KOPT-K1 (cell line): ENCODE data around the gene ACAP3.
A peak's percentile ranks its signal among the peaks of the same experiment; 100 is the strongest.

Experiments
- H3K27ac ChIP-seq: fragments of 200-600 bp; sonication (generic); 2 replicates; pipeline ENCODE4 v1.5.1; 2016; ENCODE audit warnings: antibody characterized with exemption, mild to moderate bottlenecking, low read depth, low read length; ENCODE audit not compliant: poor library complexity, severe bottlenecking
- H3K36me3 ChIP-seq: fragments of 200-600 bp; sonication (generic); 2 replicates; pipeline ENCODE4 v1.5.1; 2017; ENCODE audit warnings: antibody characterized with exemption, mild to moderate bottlenecking, low read length, moderate library complexity; ENCODE audit not compliant: insufficient read depth
- H3K9me3 ChIP-seq: fragments of 200-600 bp; sonication (generic); 2 replicates; pipeline ENCODE4 v1.5.1; 2017; ENCODE audit warnings: antibody characterized with exemption, low read length, mild to moderate bottlenecking; ENCODE audit not compliant: insufficient read depth, poor library complexity, severe bottlenecking

ACAP3 gene, protein sequence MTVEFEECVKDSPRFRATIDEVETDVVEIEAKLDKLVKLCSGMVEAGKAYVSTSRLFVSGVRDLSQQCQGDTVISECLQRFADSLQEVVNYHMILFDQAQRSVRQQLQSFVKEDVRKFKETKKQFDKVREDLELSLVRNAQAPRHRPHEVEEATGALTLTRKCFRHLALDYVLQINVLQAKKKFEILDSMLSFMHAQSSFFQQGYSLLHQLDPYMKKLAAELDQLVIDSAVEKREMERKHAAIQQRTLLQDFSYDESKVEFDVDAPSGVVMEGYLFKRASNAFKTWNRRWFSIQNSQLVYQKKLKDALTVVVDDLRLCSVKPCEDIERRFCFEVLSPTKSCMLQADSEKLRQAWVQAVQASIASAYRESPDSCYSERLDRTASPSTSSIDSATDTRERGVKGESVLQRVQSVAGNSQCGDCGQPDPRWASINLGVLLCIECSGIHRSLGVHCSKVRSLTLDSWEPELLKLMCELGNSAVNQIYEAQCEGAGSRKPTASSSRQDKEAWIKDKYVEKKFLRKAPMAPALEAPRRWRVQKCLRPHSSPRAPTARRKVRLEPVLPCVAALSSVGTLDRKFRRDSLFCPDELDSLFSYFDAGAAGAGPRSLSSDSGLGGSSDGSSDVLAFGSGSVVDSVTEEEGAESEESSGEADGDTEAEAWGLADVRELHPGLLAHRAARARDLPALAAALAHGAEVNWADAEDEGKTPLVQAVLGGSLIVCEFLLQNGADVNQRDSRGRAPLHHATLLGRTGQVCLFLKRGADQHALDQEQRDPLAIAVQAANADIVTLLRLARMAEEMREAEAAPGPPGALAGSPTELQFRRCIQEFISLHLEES

DNA sequence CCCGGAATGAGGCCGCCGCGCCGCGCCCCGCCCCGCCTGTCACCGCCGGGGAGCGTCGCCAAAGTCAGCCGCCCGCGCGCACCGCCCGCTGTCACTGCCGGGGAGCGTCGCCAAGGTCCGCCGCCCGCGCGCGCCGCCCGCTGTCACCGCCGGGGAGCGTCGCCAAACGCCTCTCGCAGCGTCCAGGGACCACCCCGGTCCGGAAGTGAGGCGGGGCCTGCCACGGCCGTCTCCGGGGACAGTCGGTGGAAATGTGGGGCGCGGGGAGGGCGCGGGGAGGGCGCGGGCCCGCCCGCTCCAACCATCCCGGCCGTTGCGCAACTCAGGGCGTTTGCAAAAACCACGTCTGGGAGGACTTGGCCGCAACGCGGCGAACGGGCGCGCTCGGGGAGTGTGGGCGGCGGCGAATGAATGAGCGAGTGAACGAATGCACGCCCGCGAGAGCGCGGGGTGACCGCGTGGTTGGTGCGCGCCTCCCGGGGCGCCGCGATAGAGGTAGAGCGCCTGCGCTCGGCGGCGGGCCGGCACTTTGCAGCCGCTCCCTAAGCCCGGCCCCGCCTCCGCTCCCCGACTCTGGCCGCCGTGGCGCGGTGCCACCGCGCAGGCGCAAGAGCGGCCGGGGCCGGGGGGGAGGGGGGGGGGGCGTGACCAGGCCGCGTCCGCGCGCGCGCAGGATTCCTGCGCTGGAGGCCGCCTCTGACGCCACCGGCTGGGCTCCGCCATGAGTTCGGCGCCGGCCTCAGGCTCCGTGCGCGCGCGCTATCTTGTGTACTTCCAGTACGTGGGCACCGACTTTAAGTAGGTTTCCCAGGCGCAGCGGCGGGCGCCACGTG lies at the start of gene ACAP3, which contains the start of gene PUSL1:
TSS of gene ACAP3 (minus strand) at position 8 of the 833 bp plus-strand sequence. CDS start 115 bp downstream, outside the sequence.
TSS of gene PUSL1 (plus strand) at position 675 of the 833 bp plus-strand sequence. CDS start at position 722, 47 bp downstream.
- Histone ChIP-seq H3K27ac (peak within 1 kb of the TSS; percentile 84), H3K9me3 (no peaks in the 10 kb centered on the region), H3K36me3 (peaks cover 36% of the 10 kb centered on the region)

DNA sequence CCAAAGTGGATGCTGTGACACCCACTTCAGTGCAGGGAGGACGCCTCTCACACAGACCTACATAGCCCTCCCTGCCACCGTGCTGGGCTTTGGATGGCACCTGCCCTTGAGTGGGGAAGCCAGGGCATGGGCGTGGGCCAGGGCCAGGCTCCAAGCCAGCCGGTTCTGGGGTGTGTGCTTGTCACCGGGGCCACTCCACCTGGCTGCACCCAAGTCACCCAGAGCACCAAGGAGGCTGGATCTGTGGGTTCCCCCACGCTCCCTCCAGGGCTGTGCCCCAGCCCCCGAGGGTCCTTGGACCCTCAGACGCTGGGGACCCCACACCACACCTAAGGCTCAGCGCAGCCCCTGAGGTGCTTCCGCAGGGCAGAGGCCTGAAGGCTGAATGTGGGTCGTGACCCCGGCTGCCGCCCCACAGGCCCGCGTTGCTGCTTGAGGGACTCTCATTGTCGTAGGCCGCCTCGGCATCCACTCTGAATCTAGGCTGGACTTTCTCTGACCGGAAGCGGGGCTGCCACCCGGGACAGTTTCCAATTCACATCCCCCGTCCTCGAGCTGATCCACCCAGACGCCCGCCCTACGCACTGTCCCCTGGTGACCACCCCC lies 49.2 kb upstream of the ACAP3 start:
- H3K27ac ChIP-seq, result no peak overlapping the region

DNA sequence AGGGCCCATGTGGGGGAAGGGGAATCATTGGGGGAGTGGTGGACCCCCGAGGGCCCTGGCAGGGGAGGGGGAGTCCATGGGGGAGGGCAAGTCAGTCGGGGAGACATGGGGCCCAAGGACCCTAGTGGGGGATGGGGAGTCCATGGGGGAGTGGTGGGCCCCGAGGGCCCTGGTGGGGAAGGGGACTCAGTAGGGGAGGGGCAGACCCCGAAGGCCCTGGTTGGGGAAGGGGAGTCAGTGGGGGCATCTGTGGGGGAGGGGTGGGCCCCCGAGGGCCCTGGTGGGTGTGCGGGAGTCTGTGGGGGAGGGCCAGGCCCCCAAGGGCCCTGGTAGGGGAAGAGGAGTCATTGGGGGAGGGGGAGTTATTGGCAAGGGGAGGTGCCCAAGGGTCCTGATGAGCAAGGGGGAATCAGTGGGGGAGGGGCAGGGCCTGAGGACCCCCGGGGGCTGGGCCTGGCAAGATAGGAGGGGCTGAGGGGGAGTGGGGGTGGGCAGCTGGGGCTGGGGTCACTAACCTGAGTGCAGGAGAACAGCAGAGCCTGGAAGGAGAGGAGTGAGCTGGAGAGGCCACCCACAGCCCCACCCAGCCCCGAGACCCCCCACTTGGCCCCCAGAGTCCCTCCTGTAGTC lies 48.6 kb upstream of the ACAP3 start:
- Histone ChIP-seq H3K9me3 (no peaks in the 10 kb centered on the region), H3K27ac (no peak overlapping the region), H3K36me3 (no peaks in the 10 kb centered on the region)

More for the DNA sequence above, 49.2 kb upstream of the ACAP3 start:
- no peaks in the 10 kb centered on the region for H3K9me3 ChIP-seq
- no peaks in the 10 kb centered on the region for H3K36me3 ChIP-seq

DNA sequence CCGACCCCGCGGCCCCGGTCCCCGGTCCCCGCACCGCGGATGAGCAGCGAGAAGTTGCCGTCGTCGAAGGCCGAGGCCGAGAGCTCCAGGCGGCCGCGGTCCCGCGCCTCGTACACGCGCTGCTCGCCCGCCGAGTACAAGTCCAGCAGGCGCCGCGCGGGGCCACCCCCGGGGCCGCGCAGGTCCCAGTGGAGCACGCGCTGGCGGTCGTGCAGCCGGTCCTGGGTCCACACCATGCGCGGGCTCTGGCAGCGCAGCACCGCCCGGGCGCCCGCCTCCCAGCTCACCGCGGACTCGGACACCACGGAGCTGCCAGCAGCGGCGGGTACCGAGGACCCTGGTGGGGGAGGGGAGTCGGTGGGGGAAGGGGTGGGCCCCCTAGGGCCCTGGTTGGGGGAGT lies 47.7 kb upstream of the ACAP3 start:
- H3K27ac ChIP-seq, result no peak overlapping the region
- no peaks in the 10 kb centered on the region for H3K36me3 ChIP-seq
- H3K9me3 ChIP-seq, result no peaks in the 10 kb centered on the region

DNA sequence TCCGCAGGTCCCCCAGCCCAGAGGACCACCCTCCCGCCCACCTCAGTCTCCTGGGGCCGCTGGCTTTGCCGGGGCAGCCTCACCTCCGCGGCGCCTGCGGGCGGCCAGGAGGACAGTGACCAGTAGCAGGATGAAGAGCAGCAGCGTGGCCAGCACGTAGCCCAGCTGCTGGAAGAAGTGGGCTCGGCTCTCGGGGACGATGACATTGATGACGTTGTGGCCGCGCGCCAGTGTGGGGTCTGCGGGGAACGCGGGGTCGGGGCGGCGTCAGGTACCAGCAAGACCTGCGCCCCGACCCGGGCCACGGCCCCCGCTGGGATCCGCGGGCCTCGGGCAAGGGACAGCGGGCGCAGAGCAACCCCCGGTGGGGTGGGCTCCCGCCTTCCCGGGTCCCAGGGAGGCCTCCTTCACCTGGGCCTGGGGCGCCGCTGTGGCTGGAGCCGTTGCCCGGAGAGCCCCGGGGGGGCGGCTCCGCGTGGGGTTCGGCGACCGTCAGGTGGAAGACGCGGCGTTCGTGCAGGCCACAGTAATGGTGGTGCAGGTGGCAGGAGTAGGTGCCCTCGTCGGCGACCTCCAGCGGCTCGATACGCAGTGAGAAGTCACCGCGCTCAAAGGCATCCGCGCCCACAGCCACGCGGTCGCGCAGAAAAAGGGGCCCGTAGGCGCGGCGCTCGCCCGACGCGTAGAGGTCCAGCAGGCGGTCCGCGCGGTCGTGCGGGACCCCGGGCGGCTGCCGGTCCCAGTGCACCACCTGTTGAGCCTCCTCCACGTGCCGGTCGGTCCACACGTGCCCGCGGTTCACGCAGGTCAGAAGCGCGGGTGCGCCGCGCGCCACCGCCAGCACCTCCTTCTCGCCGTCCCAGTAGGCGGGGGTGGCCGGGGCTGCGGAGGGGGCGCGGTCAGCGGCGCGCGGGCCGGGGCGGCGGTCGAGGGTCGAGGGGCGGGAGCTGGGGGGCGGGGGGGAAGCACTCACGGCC lies 46.8 kb upstream of the ACAP3 start:
- Histone ChIP-seq H3K36me3 (no peaks in the 10 kb centered on the region), H3K9me3 (no peaks in the 10 kb centered on the region), H3K27ac (no peak overlapping the region)

DNA sequence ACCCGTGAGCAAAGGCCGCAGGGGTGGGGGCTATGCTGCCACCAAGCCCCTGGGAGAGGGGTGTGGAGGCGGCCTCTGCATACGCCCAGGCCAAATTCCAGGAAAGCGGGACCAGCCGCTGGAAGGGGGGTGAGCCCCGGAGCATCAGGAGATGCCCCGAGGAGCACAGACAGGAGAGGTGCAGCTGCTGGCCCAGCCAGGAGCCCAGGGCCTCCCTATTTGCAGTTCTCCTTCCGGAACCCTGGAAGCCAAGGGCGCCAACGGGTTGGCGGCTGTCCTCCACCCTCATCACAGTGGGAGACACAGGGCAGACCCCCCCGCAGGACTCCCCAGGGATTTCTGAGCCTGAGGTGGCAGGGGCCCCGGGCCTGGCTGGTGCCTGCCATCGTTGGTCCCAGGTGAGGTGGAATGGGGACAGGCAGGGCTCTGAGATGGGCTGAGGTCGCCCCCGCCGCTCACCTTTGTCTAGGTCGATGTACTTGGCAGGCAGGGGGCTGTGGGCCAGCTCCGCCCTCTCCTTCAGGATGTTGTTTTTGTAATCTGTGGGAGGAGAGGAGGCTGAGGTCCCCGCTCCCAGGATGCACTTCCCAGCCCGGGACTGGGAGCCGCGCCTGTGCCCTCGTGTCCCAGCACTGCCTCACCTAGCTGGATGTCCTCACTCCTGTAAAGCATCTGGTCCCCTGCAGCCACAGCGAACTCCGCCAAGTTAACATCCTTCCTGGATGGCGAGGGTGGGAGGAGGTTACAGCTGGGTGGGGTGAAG lies 45.8 kb upstream of the ACAP3 start:
- no peak overlapping the region for H3K27ac ChIP-seq
- H3K9me3 ChIP-seq, result no peaks in the 10 kb centered on the region
- no peaks in the 10 kb centered on the region for H3K36me3 ChIP-seq

DNA sequence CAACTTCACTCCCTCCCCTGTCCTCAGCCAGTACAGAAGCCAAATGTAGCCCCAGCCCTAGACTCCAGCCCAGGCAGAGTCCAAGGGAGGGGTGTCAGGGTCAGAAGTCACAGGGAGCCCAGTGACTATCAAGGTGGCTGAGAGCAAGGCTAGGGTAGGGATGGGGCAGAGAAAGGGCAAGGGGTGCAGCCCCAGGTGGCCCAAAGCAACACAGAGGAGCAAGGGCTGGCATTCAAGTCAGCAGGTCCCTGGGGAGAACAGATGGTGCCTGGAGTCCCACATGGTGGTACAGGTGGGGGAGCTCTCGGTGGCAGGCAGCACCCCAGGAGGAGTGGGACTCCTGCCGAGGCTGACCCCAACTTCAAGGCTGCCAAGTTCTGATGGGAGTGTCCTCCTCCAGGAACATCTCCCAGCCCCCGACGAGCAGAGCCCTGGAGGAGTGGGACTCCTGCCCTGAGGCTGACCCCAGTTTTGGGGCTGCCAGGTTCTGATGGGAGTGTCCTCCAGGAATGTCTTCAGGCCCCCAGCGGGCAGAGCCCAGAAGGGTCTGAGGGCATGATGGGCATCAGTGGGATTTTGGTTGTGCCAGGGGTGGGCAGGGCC lies 45.2 kb upstream of the ACAP3 start:
- Histone ChIP-seq H3K27ac (no peak overlapping the region), H3K9me3 (no peaks in the 10 kb centered on the region), H3K36me3 (no peaks in the 10 kb centered on the region)

DNA sequence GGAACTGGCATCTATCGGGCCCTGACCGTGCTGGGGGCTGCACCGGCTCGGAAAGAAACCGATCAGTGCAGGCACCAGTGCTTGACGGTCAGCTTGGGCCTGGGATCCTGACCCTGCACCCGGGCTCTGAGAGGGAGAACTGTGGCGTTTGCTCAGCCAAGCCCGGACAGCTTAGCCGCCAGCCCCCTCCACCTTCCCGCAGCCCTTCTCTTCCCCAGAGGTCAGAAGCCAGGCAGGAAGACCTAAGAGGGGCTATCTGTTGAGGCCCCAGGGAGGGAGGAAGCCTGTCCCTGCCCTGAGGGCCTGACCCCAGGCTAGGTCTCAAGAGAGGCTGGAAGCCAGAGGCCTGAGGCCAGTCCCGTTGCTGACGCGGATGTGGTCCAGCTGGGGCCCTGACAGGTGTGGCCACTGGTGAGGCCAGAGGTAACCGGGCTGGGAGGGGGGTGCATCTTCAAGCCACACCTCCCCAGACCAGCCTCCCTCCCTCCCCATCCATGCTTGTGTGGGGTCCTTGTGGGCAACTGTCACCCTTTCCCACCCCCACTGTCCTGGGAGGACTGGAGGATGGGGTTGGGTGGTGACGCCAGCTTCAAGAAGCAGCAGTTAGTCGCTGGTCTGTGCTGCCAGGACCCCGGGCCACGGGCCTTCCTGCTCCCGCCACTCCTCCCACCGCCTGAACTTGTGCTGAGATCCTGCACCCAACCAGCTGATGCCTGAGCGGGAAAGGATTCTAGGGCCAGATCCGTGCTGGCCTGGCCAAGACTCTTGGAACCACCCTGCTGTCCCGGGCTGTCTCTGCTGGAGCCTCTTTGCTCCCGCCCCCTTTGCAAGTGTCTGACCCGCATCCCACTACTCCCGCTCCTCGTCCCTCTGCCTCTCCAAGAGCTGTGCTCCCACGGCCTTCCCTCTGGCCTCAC lies 44.0 kb upstream of the ACAP3 start:
- Histone ChIP-seq H3K36me3 (no peaks in the 10 kb centered on the region), H3K9me3 (no peaks in the 10 kb centered on the region), H3K27ac (no peak overlapping the region)

DNA sequence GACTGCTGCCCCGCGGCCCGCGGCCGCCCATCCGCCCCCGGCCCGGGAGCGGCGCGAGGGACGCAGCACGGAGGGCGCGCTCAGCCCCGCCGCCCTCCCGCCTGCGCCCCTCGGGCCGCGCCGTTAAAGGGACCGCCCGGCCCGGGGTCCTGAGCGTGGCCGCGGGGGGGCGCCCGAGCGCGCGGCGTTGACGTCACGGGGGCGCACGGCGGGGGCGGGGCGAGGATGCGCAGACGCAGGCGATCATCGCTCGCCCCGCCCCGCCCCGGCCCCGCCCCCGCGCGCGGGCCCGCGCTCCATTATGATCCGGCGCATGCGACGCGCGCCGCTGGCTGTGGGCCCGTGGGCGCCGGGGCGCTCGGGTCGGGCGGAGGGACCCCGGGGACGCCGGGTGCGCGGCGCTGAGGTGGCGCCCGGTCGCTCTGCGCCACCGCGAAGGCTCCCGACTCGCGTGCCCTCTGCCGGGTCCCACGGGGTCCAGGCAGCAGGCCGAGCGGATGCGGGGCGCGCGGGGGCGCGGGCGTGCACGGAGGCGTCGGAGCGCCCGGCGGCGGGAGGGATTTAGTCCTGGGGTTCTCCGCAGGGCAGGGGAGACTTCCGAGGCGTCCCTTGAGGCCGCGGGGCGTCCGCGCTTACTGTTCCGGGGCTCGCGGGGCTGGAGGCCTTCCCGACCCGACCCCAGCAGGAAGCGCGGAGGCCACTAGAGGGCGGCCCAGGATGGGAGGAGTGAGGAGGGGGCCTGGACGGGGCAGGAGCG lies 41.7 kb upstream of the ACAP3 start, which contains the start of gene DVL1:
TSS of gene DVL1 (minus strand) at position 163 of the 757 bp plus-strand sequence. CDS start 353 bp downstream, outside the sequence.
- peak within 1 kb of the TSS; percentile 83 for H3K27ac ChIP-seq
- no peaks in the 10 kb centered on the region for H3K9me3 ChIP-seq
- H3K36me3 ChIP-seq, result no peaks in the 10 kb centered on the region

DNA sequence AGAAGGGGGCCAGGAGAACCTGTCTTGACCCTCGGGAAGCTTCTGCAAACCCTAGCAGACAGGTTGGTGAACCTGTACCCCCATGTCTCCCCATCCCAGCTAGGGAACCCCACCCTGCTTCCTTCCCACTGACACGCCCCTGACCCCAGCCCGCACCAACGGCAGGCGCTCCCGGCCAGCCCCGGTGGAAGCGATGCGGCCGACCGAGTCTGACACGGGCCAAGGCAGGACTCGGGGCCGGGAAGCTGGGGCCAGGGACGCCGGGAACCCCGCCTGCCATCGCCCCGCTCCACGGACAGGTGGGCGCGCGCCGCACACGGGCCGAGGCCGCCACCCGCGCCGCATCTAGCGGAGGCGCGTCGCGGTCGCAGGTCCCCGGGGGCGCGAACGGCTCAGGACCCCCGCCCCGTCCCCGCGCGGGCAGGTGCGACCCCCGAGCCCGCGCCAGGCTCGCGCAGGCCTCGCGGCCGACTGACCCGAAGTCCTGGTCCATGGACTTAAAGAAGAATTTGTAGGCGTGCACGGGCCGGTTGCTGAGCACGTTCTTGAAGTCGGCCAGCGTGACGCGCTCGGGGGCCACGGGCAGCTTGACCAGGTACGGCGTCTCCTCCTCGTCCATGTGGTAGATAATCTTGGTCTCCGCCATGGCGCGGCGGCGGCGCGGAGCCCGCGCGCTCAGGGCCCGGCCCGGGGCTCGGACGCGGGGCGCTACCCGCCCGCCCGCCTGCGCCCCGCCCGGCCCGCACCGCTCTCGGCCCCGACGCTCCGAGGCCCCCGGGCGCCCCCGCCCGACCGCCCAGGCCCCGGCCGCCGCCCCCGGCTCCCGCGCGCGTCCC lies 40.9 kb upstream of the ACAP3 start:
- Histone ChIP-seq H3K9me3 (no peaks in the 10 kb centered on the region), H3K36me3 (no peaks in the 10 kb centered on the region), H3K27ac (peak overlapping the region; percentile 53)
